Midbrain (tissue), 1 donor: ENCODE measurements around the gene FIBCD1.

Experiments
- DNase-seq: peaks from one replicate; lab custom pipeline; 2025; lab: John Stamatoyannopoulos, UW

The FIBCD1 gene

GRCh38 chr9:130935648-130936271 is 3.3 kb downstream of the FIBCD1 start:
- no peak for DNase-seq

- no peak for DNase-seq
Observed at GRCh38 chr9:130934702-130935647, 4.1 kb downstream of the FIBCD1 start.

- DNase-seq, result no peak
Observed at GRCh38 chr9:130934246-130934645, 4.8 kb downstream of the FIBCD1 start.

GRCh38 chr9:130933114-130934046 is 5.7 kb downstream of the FIBCD1 start:
- no peak for DNase-seq

- no peak for DNase-seq
Observed at GRCh38 chr9:130932255-130933079, 6.6 kb downstream of the FIBCD1 start.

GRCh38 chr9:130931508-130932254 is 7.4 kb downstream of the FIBCD1 start:
- DNase-seq, result no peak

GRCh38 chr9:130930804-130931349 is 8.2 kb downstream of the FIBCD1 start:
- no peak for DNase-seq

- DNase-seq, result no peak
Observed at GRCh38 chr9:130930132-130930803, 8.8 kb downstream of the FIBCD1 start.

- DNase-seq, result no peak
Observed at GRCh38 chr9:130929571-130930038, 9.4 kb downstream of the FIBCD1 start.

- no peak for DNase-seq
Observed at GRCh38 chr9:130927995-130928900, 10.8 kb downstream of the FIBCD1 start.

GRCh38 chr9:130927338-130927737 is 11.7 kb downstream of the FIBCD1 start:
- no peak for DNase-seq

GRCh38 chr9:130925050-130925678 is 13.9 kb downstream of the FIBCD1 start:
- no peak for DNase-seq

GRCh38 chr9:130924448-130924788 is 14.6 kb downstream of the FIBCD1 start:
- DNase-seq, result no peak

GRCh38 chr9:130923611-130924447 is 15.2 kb downstream of the FIBCD1 start:
- DNase-seq, result no peak

- no peak for DNase-seq
Observed at GRCh38 chr9:130922893-130923610, 16.0 kb downstream of the FIBCD1 start.
